GM18870 (cell line): Measurements from ENCODE around the gene TMC6.
"Not testable (repeated sequence)": the region's sequence is repeated elsewhere in the genome, so short reads cannot be mapped to it uniquely, and the experiment has no call there.

Experiments
- ATAC-seq: cut with Tn5 transposase; IDR thresholded peaks from one replicate; pipeline ENCODE4 v1.9.1; 2021; ENCODE audit warnings: moderate library complexity; ENCODE audit not compliant: unreplicated experiment

The TMC6 gene

GRCh38 chr17:78124081-78124835 lies 4.3 kb downstream of the TMC6 start:
- no peak for ATAC-seq

GRCh38 chr17:78123258-78123929 lies 5.2 kb downstream of the TMC6 start:
- no peak for ATAC-seq

- no peak for ATAC-seq
These were observed 5.7 kb downstream of the TMC6 start for GRCh38 chr17:78122931-78123249.

GRCh38 chr17:78122216-78122930 lies 6.2 kb downstream of the TMC6 start:
- ATAC-seq: no peak

GRCh38 chr17:78121801-78122215 lies 6.7 kb downstream of the TMC6 start:
- no peak for ATAC-seq

- no peak for ATAC-seq
These were observed 7.4 kb downstream of the TMC6 start for GRCh38 chr17:78120971-78121800.

- ATAC-seq: no peak
These were observed 8.0 kb downstream of the TMC6 start for GRCh38 chr17:78120537-78120936.

- no peak for ATAC-seq
These were observed 9.7 kb downstream of the TMC6 start for GRCh38 chr17:78118801-78119241.

GRCh38 chr17:78117027-78117981 lies 11.3 kb downstream of the TMC6 start:
- no peak for ATAC-seq

- ATAC-seq: no peak
These were observed 12.1 kb downstream of the TMC6 start for GRCh38 chr17:78116411-78116810.

GRCh38 chr17:78115803-78116202 lies 12.8 kb downstream of the TMC6 start:
- ATAC-seq: not testable (repeated sequence)

GRCh38 chr17:78114831-78115723 lies 13.5 kb downstream of the TMC6 start:
- ATAC-seq: no peak

GRCh38 chr17:78113804-78114785 lies 14.5 kb downstream of the TMC6 start:
- no peak for ATAC-seq

- ATAC-seq: no peak
These were observed 15.8 kb downstream of the TMC6 start for GRCh38 chr17:78112518-78113471.

GRCh38 chr17:78111727-78112517 lies 16.6 kb downstream of the TMC6 start:
- ATAC-seq: no peak
